NT2/D1 (cell line): ENCODE measurements around the gene ZNF597.
A peak's percentile ranks its signal among the peaks of the same experiment; 100 is the strongest.

Experiments used
- DNase-seq: peaks from one replicate; pipeline ENCODE4 v3.0.0-alpha.2; 2011; ENCODE audit warnings: low read depth, low spot score
- H3K27me3 ChIP-seq: 2 replicates; pipeline ENCODE4 v1.6.0; 2011; ENCODE audit warnings: mild to moderate bottlenecking; ENCODE audit not compliant: insufficient read length, insufficient read depth
- H3K36me3 ChIP-seq: 2 replicates; pipeline ENCODE4 v1.6.1; 2011; ENCODE audit warnings: mild to moderate bottlenecking, low read length, mixed read lengths; ENCODE audit not compliant: insufficient read depth, insufficient read length
- H3K4me1 ChIP-seq: 2 replicates; pipeline ENCODE4 v1.5.1; 2011; ENCODE audit not compliant: insufficient read depth, insufficient read length
- H3K4me3 ChIP-seq: 2 replicates; pipeline ENCODE4 v1.5.1; 2011; ENCODE audit warnings: low read depth; ENCODE audit not compliant: insufficient read length
- H3K9ac ChIP-seq: 2 replicates; pipeline ENCODE4 v1.6.0; 2011; ENCODE audit warnings: low read depth; ENCODE audit not compliant: insufficient read length
- H3K9me3 ChIP-seq: 2 replicates; pipeline ENCODE4 v1.5.1; 2011; ENCODE audit warnings: mild to moderate bottlenecking, low read length; ENCODE audit not compliant: insufficient read depth
- SUZ12 ChIP-seq: IDR thresholded peaks from 2 replicates; pipeline ENCODE4 v1.6.1; 2011; ENCODE audit not compliant: insufficient read length, insufficient read depth; ENCODE audit errors: extremely low read depth
- YY1 ChIP-seq: IDR thresholded peaks from 2 replicates; pipeline ENCODE4 v1.6.1; 2011; ENCODE audit not compliant: insufficient read length, insufficient read depth
- ZNF274 ChIP-seq: IDR thresholded peaks from 2 replicates; pipeline ENCODE4 v1.6.1; 2011; ENCODE audit warnings: mild to moderate bottlenecking, low read depth, low read length

Gene ZNF597

GRCh38 chr16:3439637-3440036 is 3.7 kb downstream of the ZNF597 start:
- no peaks in the 10 kb centered on the region for H3K27me3 ChIP-seq
- peaks cover 3% of the 10 kb centered on the region for H3K4me1 ChIP-seq
- no peak for DNase-seq
- no peak overlapping the region for H3K9ac ChIP-seq
- TF ChIP-seq ZNF274 (no peak), YY1 (no peak), SUZ12 (no peak)
- peaks cover 69% of the 10 kb centered on the region for H3K36me3 ChIP-seq
- H3K4me3 ChIP-seq, result no peak overlapping the region
- H3K9me3 ChIP-seq, result peaks cover 4% of the 10 kb centered on the region; the same call in 1 of the 2 replicates

- Histone ChIP-seq H3K4me3 (no peak overlapping the region), H3K9me3 (no peaks in the 10 kb centered on the region), H3K27me3 (no peaks in the 10 kb centered on the region), H3K9ac (no peak overlapping the region), H3K4me1 (no peaks in the 10 kb centered on the region), H3K36me3 (peaks cover 56% of the 10 kb centered on the region)
- TF ChIP-seq YY1 (no peak), SUZ12 (no peak), ZNF274 (no peak)
- DNase-seq, result no peak
Measured at GRCh38 chr16:3434373-3434772, 8.9 kb downstream of the ZNF597 start.

GRCh38 chr16:3431779-3432219 is 11.5 kb downstream of the ZNF597 start:
- no peaks in the 10 kb centered on the region for H3K27me3 ChIP-seq
- H3K9ac ChIP-seq, result no peak overlapping the region
- DNase-seq, result no peak
- TF ChIP-seq SUZ12 (no peak), YY1 (no peak), ZNF274 (no peak)
- no peaks in the 10 kb centered on the region for H3K4me1 ChIP-seq
- H3K9me3 ChIP-seq, result no peaks in the 10 kb centered on the region
- no peak overlapping the region for H3K4me3 ChIP-seq
- peaks cover 38% of the 10 kb centered on the region for H3K36me3 ChIP-seq

GRCh38 chr16:3413730-3414379 is 29.4 kb downstream of the ZNF597 start:
- no peak for TF ChIP-seq SUZ12
- TF ChIP-seq YY1, result no peak
- no peak for TF ChIP-seq ZNF274
- peak overlapping the region; percentile 27 for H3K4me3 ChIP-seq
- peak; percentile 81 for DNase-seq
- no peaks in the 10 kb centered on the region for H3K27me3 ChIP-seq
- no peaks in the 10 kb centered on the region for H3K4me1 ChIP-seq
- H3K36me3 ChIP-seq, result peaks cover 7% of the 10 kb centered on the region
- H3K9me3 ChIP-seq, result peaks cover 57% of the 10 kb centered on the region
- H3K9ac ChIP-seq, result no peak overlapping the region

GRCh38 chr16:3408561-3409197 is 34.6 kb downstream of the ZNF597 start:
- Histone ChIP-seq H3K9ac (no peak overlapping the region), H3K4me1 (no peaks in the 10 kb centered on the region), H3K27me3 (no peaks in the 10 kb centered on the region), H3K4me3 (no peak overlapping the region), H3K36me3 (peaks cover 58% of the 10 kb centered on the region), H3K9me3 (peaks cover 87% of the 10 kb centered on the region)
- no peak for DNase-seq
- TF ChIP-seq SUZ12, result no peak
- no peak for TF ChIP-seq ZNF274
- TF ChIP-seq YY1, result no peak

GRCh38 chr16:3401719-3402397 is 41.4 kb downstream of the ZNF597 start:
- H3K9me3 ChIP-seq, result peaks cover 43% of the 10 kb centered on the region
- peak overlapping the region; percentile 95 for H3K9ac ChIP-seq
- H3K36me3 ChIP-seq, result peaks cover 62% of the 10 kb centered on the region
- H3K27me3 ChIP-seq, result no peaks in the 10 kb centered on the region
- DNase-seq, result no peak
- no peak for TF ChIP-seq YY1
- TF ChIP-seq ZNF274, result no peak
- TF ChIP-seq SUZ12, result no peak
- peak overlapping the region; percentile 89 for H3K4me3 ChIP-seq
- H3K4me1 ChIP-seq, result no peaks in the 10 kb centered on the region
